HEK293 (cell line): ENCODE data around the gene RNF182.

Experiments
- MYNN ChIP-seq: fragments of 450-650 bp; formaldehyde crosslinking; IDR thresholded peaks from 2 replicates; pipeline ENCODE4 v1.5.1; 2016; ENCODE audit warnings: missing biosample characterization, missing genetic modification characterization, borderline replicate concordance
- SETDB1 ChIP-seq: IDR thresholded peaks from one replicate; pipeline ENCODE4 v1.6.1; 2017; ENCODE audit warnings: mild to moderate bottlenecking, low read length, moderate library complexity, mixed read lengths; ENCODE audit not compliant: insufficient read length
- YY2 ChIP-seq: fragments of 450-650 bp; formaldehyde crosslinking; IDR thresholded peaks from 2 replicates; pipeline ENCODE4 v1.5.1; 2016; ENCODE audit warnings: missing biosample characterization, missing genetic modification characterization
- ZNF335 ChIP-seq: fragments of 450-650 bp; formaldehyde crosslinking; conservative IDR thresholded peaks from 2 replicates; pipeline ENCODE4 v1.5.1; 2016; ENCODE audit warnings: missing biosample characterization, missing genetic modification characterization
- ZNF571 ChIP-seq: fragments of 450-650 bp; formaldehyde crosslinking; IDR thresholded peaks from 2 replicates; pipeline ENCODE4 v1.5.0; 2017; ENCODE audit warnings: missing biosample characterization, missing genetic modification characterization
- ZNF658 ChIP-seq: fragments of 450-650 bp; formaldehyde crosslinking; IDR thresholded peaks from 2 replicates; pipeline ENCODE4; 2016; ENCODE audit warnings: missing biosample characterization, missing genetic modification characterization
- TF ChIP-seq, protein P1 (sequence below): fragments of 450-650 bp; formaldehyde crosslinking; IDR thresholded peaks from 2 replicates; pipeline ENCODE4 v1.5.1; 2016; ENCODE audit warnings: missing biosample characterization, missing genetic modification characterization
- TF ChIP-seq, protein P2 (sequence below): fragments of 450-650 bp; formaldehyde crosslinking; IDR thresholded peaks from 2 replicates; pipeline ENCODE4 v1.5.1; 2016; ENCODE audit warnings: missing biosample characterization, missing genetic modification characterization

DNA sequence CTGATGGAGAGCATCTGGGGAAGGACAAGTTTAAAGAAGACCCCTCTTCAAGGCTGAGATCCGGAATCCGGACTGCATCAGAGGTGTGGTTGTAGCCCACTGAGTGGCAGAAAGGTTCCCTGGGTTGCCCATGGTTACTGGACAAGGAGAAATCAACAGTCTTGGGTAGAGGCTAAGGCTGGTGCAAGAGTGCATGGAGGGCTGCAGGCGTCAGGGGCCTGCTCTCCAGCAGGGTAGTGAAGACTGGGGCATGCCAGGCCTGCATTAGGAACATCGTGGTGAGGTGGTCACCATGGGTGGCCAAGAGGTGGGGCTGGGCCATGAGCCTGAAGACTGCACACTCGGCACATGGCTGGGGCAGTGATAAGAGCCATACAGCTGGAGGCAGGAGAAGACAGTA lies 91.2 kb downstream of the RNF182 start:
- TF ChIP-seq YY2 (tag by site-specific recombination) (no peak), ZNF335 (no peak), ZNF658 (tag by site-specific recombination) (no peak), SETDB1 (no peak), MYNN (tag by site-specific recombination) (no peak), ZNF571 (no peak)
- TF ChIP-seq, protein P1, sequence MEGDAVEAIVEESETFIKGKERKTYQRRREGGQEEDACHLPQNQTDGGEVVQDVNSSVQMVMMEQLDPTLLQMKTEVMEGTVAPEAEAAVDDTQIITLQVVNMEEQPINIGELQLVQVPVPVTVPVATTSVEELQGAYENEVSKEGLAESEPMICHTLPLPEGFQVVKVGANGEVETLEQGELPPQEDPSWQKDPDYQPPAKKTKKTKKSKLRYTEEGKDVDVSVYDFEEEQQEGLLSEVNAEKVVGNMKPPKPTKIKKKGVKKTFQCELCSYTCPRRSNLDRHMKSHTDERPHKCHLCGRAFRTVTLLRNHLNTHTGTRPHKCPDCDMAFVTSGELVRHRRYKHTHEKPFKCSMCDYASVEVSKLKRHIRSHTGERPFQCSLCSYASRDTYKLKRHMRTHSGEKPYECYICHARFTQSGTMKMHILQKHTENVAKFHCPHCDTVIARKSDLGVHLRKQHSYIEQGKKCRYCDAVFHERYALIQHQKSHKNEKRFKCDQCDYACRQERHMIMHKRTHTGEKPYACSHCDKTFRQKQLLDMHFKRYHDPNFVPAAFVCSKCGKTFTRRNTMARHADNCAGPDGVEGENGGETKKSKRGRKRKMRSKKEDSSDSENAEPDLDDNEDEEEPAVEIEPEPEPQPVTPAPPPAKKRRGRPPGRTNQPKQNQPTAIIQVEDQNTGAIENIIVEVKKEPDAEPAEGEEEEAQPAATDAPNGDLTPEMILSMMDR: no peak
- TF ChIP-seq, protein P2, sequence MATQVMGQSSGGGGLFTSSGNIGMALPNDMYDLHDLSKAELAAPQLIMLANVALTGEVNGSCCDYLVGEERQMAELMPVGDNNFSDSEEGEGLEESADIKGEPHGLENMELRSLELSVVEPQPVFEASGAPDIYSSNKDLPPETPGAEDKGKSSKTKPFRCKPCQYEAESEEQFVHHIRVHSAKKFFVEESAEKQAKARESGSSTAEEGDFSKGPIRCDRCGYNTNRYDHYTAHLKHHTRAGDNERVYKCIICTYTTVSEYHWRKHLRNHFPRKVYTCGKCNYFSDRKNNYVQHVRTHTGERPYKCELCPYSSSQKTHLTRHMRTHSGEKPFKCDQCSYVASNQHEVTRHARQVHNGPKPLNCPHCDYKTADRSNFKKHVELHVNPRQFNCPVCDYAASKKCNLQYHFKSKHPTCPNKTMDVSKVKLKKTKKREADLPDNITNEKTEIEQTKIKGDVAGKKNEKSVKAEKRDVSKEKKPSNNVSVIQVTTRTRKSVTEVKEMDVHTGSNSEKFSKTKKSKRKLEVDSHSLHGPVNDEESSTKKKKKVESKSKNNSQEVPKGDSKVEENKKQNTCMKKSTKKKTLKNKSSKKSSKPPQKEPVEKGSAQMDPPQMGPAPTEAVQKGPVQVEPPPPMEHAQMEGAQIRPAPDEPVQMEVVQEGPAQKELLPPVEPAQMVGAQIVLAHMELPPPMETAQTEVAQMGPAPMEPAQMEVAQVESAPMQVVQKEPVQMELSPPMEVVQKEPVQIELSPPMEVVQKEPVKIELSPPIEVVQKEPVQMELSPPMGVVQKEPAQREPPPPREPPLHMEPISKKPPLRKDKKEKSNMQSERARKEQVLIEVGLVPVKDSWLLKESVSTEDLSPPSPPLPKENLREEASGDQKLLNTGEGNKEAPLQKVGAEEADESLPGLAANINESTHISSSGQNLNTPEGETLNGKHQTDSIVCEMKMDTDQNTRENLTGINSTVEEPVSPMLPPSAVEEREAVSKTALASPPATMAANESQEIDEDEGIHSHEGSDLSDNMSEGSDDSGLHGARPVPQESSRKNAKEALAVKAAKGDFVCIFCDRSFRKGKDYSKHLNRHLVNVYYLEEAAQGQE (tag by site-specific recombination): no peak
